GM10266 (cell line): ENCODE results near the gene ZNF335.
"Not testable (repeated sequence)": the region's sequence is repeated elsewhere in the genome, so short reads cannot be mapped to it uniquely, and the experiment has no call there.

Experiments used
- DNase-seq: peaks from one replicate; pipeline ENCODE4 v3.0.0; 2012; ENCODE audit errors: extremely low spot score
- CTCF ChIP-seq: IDR thresholded peaks from 2 replicates; pipeline ENCODE4 v1.5.1; 2012; ENCODE audit warnings: mild to moderate bottlenecking, low read depth; ENCODE audit not compliant: control insufficient read depth, insufficient read depth; ENCODE audit errors: missing control alignments

ZNF335 gene

GRCh38 chr20:45904583-45905504, 67.2 kb downstream of the ZNF335 start:
- TF ChIP-seq CTCF, result no peak

DNA sequence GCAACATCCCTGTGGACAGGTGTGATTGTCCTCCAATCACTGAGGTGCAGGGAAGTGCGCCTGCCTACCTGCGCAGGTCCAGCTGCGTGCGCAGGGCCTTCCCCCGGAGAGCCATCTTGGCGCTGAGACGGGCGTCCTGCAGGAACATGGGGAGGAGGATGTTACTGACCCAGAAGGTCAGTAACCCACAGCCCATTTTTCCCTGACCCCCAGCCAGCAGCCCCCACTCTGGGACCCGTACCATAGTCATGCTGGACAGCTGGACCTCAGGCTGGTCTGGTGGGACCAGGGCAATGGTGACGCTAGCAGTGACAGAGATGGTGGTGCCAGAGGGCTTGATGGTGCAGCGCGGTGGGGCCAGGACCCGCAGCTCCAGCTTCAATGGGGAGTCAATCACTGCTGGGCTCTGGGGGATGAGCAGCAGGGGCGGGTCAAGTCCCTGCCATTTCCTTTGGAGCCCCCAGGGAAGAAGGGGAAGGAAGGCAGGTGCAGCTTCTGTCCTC, 69.8 kb downstream of the ZNF335 start:
- no peak for DNase-seq
- no peak for TF ChIP-seq CTCF

More at GRCh38 chr20:45904583-45905504, 67.2 kb downstream of the ZNF335 start:
- no peak for DNase-seq

GRCh38 chr20:45901332-45901731, 70.7 kb downstream of the ZNF335 start:
- not testable (repeated sequence) for DNase-seq

GRCh38 chr20:45899046-45899835, 72.8 kb downstream of the ZNF335 start:
- no peak for TF ChIP-seq CTCF
- DNase-seq, result no peak
